HCT116 (cell line): ENCODE data around the gene WIF1. TPM values are rescaled to one million over a fixed set of nuclear protein-coding genes. Genes with fewer than 3 reads are reported as not detected.

Experiments used
- ATAC-seq: fragments of 200-7000 bp; cut with Tn5 transposase; 2 replicates; pipeline ENCODE4 v1.9.1; 2020; ENCODE audit warnings: mild to moderate bottlenecking, moderate library complexity
- BruUV-seq: library from RNA; stranded (reverse); fragments of 400-500 nt; replicated peaks from 2 replicates; lab custom pipeline; 2021; lab: Mats Ljungman, UMichigan
- CTCF ChIA-PET: fragments of 300-600 bp; sonication (Branson Sonifier 250); formaldehyde crosslinking; loops from one replicate; lab custom pipeline; 2021; ENCODE audit warnings: antibody characterized with exemption; lab: Charles Lee
- POLR2A ChIA-PET: fragments of 300-600, 350-600 bp; sonication (Branson Sonifier 250); formaldehyde crosslinking; loops from one replicate; lab custom pipeline; 2021; ENCODE audit warnings: antibody characterized with exemption; lab: Charles Lee
- RAD21 ChIA-PET, 2 experiments: fragments of 300-600 bp; sonication (Branson Sonifier 250); formaldehyde crosslinking; loops; one replicate each; lab custom pipeline; 2023; ENCODE audit warnings: low total read pairs in 2 of 2; ENCODE audit not compliant: uncharacterized antibody in 2 of 2, unreplicated experiment in 2 of 2, low non-redundant PET in 1 of 2; lab: Charles Lee
- DNase-seq: peaks from one replicate; pipeline ENCODE4 v3.0.0-alpha.2; 2010; ENCODE audit warnings: low read depth, low spot score
- H2AFZ ChIP-seq: fragments of 200-600 bp; shearing (Covaris generic), sonication (generic); 2 replicates; pipeline ENCODE4 v1.6.1; 2017; ENCODE audit warnings: low read depth, mixed run types, mixed read lengths, antibody characterized with exemption, low read length; ENCODE audit not compliant: poor library complexity, severe bottlenecking
- H3K27ac ChIP-seq: 2 replicates; pipeline ENCODE4 v1.5.1; 2012; ENCODE audit warnings: low read depth, low read length
- H3K27me3 ChIP-seq: fragments of 200-600 bp; sonication (generic); 2 replicates; pipeline ENCODE4 v1.6.1; 2016; ENCODE audit warnings: mixed run types, low read length, mixed read lengths; ENCODE audit not compliant: insufficient read depth
- H3K36me3 ChIP-seq, 2 experiments: fragments of 200-500 bp in 1 of 2; fragments of 200-600 bp in 1 of 2; sonication (Bioruptor generic) in 1 of 2; sonication (generic) in 1 of 2; 2 replicates each; pipeline versions ENCODE4 v1.5.1 to v1.6.1; 2014 to 2016; ENCODE audit warnings: low read length in 2 of 2, inconsistent platforms in 1 of 2, mixed read lengths in 1 of 2, mixed run types in 1 of 2; ENCODE audit not compliant: insufficient read depth in 2 of 2, control insufficient read depth in 1 of 2
- H3K4me1 ChIP-seq, 2 experiments: fragments of 200-600 bp in 1 of 2; sonication (generic) in 1 of 2; 2 replicates each; pipeline versions ENCODE4 v1.5.1 to v1.6.1; 2012 to 2017; ENCODE audit warnings: low read length in 2 of 2, inconsistent platforms in 1 of 2, mild to moderate bottlenecking in 1 of 2, mixed read lengths in 1 of 2, mixed run types in 1 of 2, moderate library complexity in 1 of 2; ENCODE audit not compliant: insufficient read depth in 2 of 2, control insufficient read depth in 1 of 2
- H3K4me2 ChIP-seq: fragments of 200-600 bp; sonication (generic); 2 replicates; pipeline ENCODE4 v1.6.1; 2017; ENCODE audit warnings: mixed run types, low read length, mixed read lengths
- H3K4me3 ChIP-seq, 2 experiments: fragments of 200-600 bp in 1 of 2; sonication (generic) in 1 of 2; replicated peaks in 1 of 2; 2 replicates each; pipeline ENCODE4 v1.5.1; 2011 to 2016; ENCODE audit warnings: low read length in 2 of 2, control low read depth in 1 of 2, low read depth in 1 of 2, mild to moderate bottlenecking in 1 of 2, mixed read lengths in 1 of 2, mixed run types in 1 of 2
- H3K79me2 ChIP-seq: fragments of 200-600 bp; sonication (generic); 2 replicates; pipeline ENCODE4 v1.6.1; 2017; ENCODE audit warnings: mild to moderate bottlenecking, mixed run types, low read length, moderate library complexity, mixed read lengths; ENCODE audit not compliant: insufficient read depth
- H3K9ac ChIP-seq: fragments of 200-600 bp; sonication (generic); 2 replicates; pipeline ENCODE4 v1.6.1; 2016; ENCODE audit warnings: low read length, mixed read lengths
- H3K9me2 ChIP-seq: fragments of 200-600 bp; sonication (generic), shearing (Covaris generic); 2 replicates; pipeline ENCODE4 v1.6.1; 2017; ENCODE audit warnings: mixed run types, mild to moderate bottlenecking, moderate library complexity; ENCODE audit not compliant: insufficient read depth
- H3K9me3 ChIP-seq, 2 experiments: fragments of 200-500 bp in 1 of 2; fragments of 200-600 bp in 1 of 2; sonication (Bioruptor generic) in 1 of 2; sonication (generic) in 1 of 2; 2 replicates each; pipeline ENCODE4 v1.6.1; 2014 to 2017; ENCODE audit warnings: low read length in 2 of 2, mixed read lengths in 2 of 2, inconsistent platforms in 1 of 2, low read depth in 1 of 2, mild to moderate bottlenecking in 1 of 2, mixed run types in 1 of 2, moderate library complexity in 1 of 2; ENCODE audit not compliant: control insufficient read depth in 1 of 2, insufficient read depth in 1 of 2
- H4K20me1 ChIP-seq: fragments of 200-600 bp; sonication (generic), shearing (Covaris generic); 2 replicates; pipeline ENCODE4 v1.6.1; 2017; ENCODE audit warnings: mixed run types, mild to moderate bottlenecking, moderate library complexity; ENCODE audit not compliant: insufficient read depth
- CBX3 ChIP-seq: IDR thresholded peaks from 2 replicates; pipeline ENCODE4 v1.6.1; 2012; ENCODE audit warnings: low read depth
- CEBPB ChIP-seq: IDR thresholded peaks from 2 replicates; pipeline ENCODE4 v1.6.1; 2012; ENCODE audit warnings: low read depth
- EGR1 ChIP-seq: IDR thresholded peaks from 2 replicates; pipeline ENCODE4 v1.6.1; 2012; ENCODE audit warnings: low read depth
- ELF1 ChIP-seq: IDR thresholded peaks from 2 replicates; pipeline ENCODE4 v1.6.1; 2012; ENCODE audit warnings: low read depth, borderline replicate concordance
- EZH2 ChIP-seq: fragments of 200-600 bp; sonication (generic); IDR thresholded peaks from 2 replicates; pipeline ENCODE4 v1.6.1; 2017; ENCODE audit warnings: antibody characterized with exemption, mixed run types
- EZH2phosphoT487 ChIP-seq: fragments of 200-600 bp; IDR thresholded peaks from 2 replicates; pipeline ENCODE4 v1.6.1; 2018; ENCODE audit warnings: antibody characterized with exemption, borderline replicate concordance
- FOSL1 ChIP-seq: IDR thresholded peaks from 2 replicates; pipeline ENCODE4 v1.6.1; 2012; ENCODE audit warnings: low read depth
- POLR2A ChIP-seq: IDR thresholded peaks from 2 replicates; pipeline ENCODE4 v1.7.0; 2011; ENCODE audit warnings: borderline replicate concordance; ENCODE audit not compliant: insufficient read depth, insufficient read length; ENCODE audit errors: extremely low read depth
- RAD21 ChIP-seq: IDR thresholded peaks from 2 replicates; pipeline ENCODE4 v1.6.1; 2012; ENCODE audit warnings: low read depth, mild to moderate bottlenecking
- SIN3A ChIP-seq: IDR thresholded peaks from 2 replicates; pipeline ENCODE4 v1.6.1; 2012; ENCODE audit warnings: low read depth
- SP1 ChIP-seq: IDR thresholded peaks from 2 replicates; pipeline ENCODE4 v1.6.1; 2012; ENCODE audit warnings: low read depth
- TCF7L2 ChIP-seq: IDR thresholded peaks from 2 replicates; pipeline ENCODE4 v1.7.0; 2011; ENCODE audit warnings: borderline replicate concordance, inconsistent platforms; ENCODE audit not compliant: insufficient read depth, insufficient read length; ENCODE audit errors: extremely low read depth
- YY1 ChIP-seq: IDR thresholded peaks from 2 replicates; pipeline ENCODE4 v1.6.1; 2011; ENCODE audit warnings: low read length, low read depth, moderate library complexity, mild to moderate bottlenecking; ENCODE audit not compliant: insufficient replicate concordance; ENCODE audit errors: extremely low read depth
- ZNF274 ChIP-seq: fragments of 200-500 bp; sonication (Bioruptor generic); IDR thresholded peaks from 2 replicates; pipeline ENCODE4 v1.6.1; 2014; ENCODE audit warnings: mild to moderate bottlenecking, low read depth, low read length, inconsistent platforms
- intact Hi-C: fragments of 100-400 bp; cut with micrococcal nuclease; formaldehyde crosslinking; loops from 2 replicates; pipeline ENCODE4 v1.10.0; 2022
- total RNA-seq: library from RNA; stranded (reverse); gene quantifications from one replicate; pipeline ENCODE4 v1.2.1, GENCODE V29; 2021; ENCODE audit not compliant: unreplicated experiment
- TF ChIP-seq, protein P1 (sequence below): IDR thresholded peaks from 2 replicates; pipeline ENCODE4 v1.6.1; 2011; ENCODE audit warnings: mild to moderate bottlenecking, low read length, moderate library complexity; ENCODE audit not compliant: insufficient replicate concordance; ENCODE audit errors: extremely low read depth

Gene WIF1
- total RNA-seq, 1 experiment from 2014 or later = not detected

DNA sequence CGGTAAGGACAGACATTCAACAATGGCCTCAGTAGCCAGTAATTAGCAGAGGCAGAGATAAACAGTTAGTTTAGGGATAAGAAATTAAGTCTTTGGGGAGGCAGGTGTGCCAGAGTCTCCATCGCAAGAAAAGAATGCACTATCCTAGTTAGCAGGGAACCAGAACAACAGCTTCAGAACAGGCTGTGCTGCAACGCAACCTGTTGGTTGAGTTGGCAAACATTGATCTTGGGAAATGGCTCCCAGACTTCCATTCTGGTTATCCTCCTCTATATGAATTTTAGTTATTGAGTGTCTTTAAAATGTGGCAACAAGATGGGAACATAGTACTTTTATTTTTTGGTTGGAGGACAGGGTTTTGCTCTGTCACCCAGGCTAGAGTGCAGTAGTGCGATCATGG is 36.0 kb upstream of the WIF1 start:
- Histone ChIP-seq H3K9me2 (no peaks in the 10 kb centered on the region), H3K27me3 (no peaks in the 10 kb centered on the region), H3K36me3 (no peaks in the 10 kb centered on the region), H3K4me3 (no peak overlapping the region), H3K9ac (no peak overlapping the region), H2AFZ (no peak overlapping the region), H3K79me2 (no peaks in the 10 kb centered on the region), H3K27ac (no peak overlapping the region), H3K9me3 (no peaks in the 10 kb centered on the region), H3K4me1 (peaks cover 0 to under 1% of the 10 kb centered on the region in 2 experiments; a peak in 1 of 4 replicates), H4K20me1 (no peaks in the 10 kb centered on the region), H3K4me2 (no peak overlapping the region)
- TF ChIP-seq EZH2 (no peak), ZNF274 (no peak), EGR1 (no peak), SP1 (no peak), CEBPB (no peak), FOSL1 (no peak), RAD21 (no peak), SIN3A (no peak), ELF1 (no peak), YY1 (no peak)
- ATAC-seq (no peak), DNase-seq (no peak)
- intact Hi-C loops = no loop called here
- ChIA-PET CTCF (no interaction called here), POLR2A (interaction anchor here (1.9 kb wide), 1 partner anchor 12 kb away, joined by 5 read pairs; the partner anchor contains the start of gene LEMD3), RAD21 (no interaction called here)
- no TSS peak for BruUV-seq

DNA sequence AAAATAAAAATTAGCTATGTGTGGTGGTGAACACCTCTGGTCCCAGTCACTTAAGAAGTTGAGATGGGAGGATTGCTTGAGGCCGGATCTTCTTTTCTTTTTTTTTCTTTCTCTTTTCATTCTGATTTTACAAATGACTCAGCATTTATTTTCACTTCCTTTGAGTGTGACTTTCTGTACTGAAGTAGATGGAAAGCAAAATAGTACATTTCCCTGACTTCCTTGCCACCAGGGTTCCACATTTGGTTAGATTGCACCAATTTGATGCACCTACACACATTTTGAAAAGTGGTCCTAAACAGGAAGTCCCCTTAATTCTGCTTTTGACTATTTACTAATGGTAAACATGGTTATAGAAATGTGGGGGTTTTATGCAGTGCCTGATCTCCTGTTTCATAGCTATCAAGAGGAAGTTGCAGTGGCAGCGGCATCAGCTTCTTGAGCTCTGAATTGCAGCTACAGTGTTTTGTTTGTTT is 35.3 kb upstream of the WIF1 start:
- Histone ChIP-seq H3K9me3 (no peaks in the 10 kb centered on the region), H3K9me2 (no peaks in the 10 kb centered on the region), H3K4me3 (no peak overlapping the region), H3K27me3 (no peaks in the 10 kb centered on the region), H2AFZ (peak overlapping the region; percentile 51), H3K27ac (no peak overlapping the region), H4K20me1 (no peaks in the 10 kb centered on the region), H3K4me1 (peaks cover 0 to 2% of the 10 kb centered on the region in 2 experiments; a peak in 1 of 4 replicates), H3K36me3 (no peaks in the 10 kb centered on the region), H3K9ac (no peak overlapping the region), H3K4me2 (no peak overlapping the region), H3K79me2 (no peaks in the 10 kb centered on the region)
- RAD21 ChIA-PET = no interaction called here
- CTCF ChIA-PET = no interaction called here
- intact Hi-C loops = no loop called here
- no peak for ATAC-seq
- BruUV-seq = no TSS peak
- no peak for TF ChIP-seq TCF7L2
- TF ChIP-seq EGR1 = no peak
- no peak for TF ChIP-seq FOSL1
- no peak for TF ChIP-seq CBX3
- TF ChIP-seq ELF1 = no peak
- TF ChIP-seq EZH2phosphoT487 = no peak
- TF ChIP-seq ZNF274 = no peak
- no peak for TF ChIP-seq POLR2A
- TF ChIP-seq, protein P1, sequence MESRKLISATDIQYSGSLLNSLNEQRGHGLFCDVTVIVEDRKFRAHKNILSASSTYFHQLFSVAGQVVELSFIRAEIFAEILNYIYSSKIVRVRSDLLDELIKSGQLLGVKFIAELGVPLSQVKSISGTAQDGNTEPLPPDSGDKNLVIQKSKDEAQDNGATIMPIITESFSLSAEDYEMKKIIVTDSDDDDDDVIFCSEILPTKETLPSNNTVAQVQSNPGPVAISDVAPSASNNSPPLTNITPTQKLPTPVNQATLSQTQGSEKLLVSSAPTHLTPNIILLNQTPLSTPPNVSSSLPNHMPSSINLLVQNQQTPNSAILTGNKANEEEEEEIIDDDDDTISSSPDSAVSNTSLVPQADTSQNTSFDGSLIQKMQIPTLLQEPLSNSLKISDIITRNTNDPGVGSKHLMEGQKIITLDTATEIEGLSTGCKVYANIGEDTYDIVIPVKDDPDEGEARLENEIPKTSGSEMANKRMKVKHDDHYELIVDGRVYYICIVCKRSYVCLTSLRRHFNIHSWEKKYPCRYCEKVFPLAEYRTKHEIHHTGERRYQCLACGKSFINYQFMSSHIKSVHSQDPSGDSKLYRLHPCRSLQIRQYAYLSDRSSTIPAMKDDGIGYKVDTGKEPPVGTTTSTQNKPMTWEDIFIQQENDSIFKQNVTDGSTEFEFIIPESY = no peak
- POLR2A ChIA-PET = interaction anchor here (1.9 kb wide), 1 partner anchor 13 kb away, joined by 5 read pairs; the partner anchor contains the start of gene LEMD3
- DNase-seq = no peak
